ENCODE results near the gene OTUD7B.
"Not testable (repeated sequence)": the region's sequence is repeated elsewhere in the genome, so short reads cannot be mapped to it uniquely, and the experiment has no call there.

OTUD7B gene

DNA sequence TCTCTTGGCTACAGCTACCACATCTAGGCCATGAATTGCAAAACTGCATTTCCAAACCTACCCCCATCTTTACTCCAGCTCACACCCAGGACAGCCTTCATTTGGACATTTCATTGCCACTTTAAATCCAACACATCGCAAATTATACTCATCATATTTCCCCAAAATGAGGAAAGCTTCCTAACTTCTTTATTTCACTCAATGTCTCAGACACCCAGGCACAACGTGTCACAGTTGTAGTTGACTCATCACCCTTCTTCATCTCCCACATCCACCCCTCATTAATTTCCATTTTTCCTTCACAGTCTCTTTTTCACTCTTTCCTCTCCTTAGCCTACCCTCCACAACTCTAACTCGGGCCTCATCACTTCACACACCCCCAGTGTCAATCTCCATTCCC, 6.7 kb downstream of the OTUD7B start:
- no peak for DNase-seq (ENCODE audit: low spot score)

DNA sequence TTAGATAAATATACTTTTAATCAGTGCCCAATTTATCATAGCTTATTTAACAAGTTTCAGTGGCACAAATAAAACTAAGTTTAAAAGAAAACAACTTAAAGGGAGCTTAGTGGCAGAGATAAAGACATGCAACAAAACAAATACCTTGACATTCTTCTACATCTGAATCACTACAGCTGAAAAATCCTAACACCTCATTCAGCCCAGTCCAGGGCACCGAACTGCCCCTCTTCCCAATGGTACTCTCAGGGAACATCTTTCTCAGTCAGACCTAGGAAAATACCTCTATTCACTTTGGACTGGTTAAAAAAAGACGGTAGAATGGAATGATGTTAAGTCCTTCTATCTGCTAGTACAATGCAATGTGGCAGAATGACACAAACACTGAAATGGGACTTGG, 8.3 kb downstream of the OTUD7B start:
- no peak for DNase-seq (ENCODE audit: low spot score)

DNA sequence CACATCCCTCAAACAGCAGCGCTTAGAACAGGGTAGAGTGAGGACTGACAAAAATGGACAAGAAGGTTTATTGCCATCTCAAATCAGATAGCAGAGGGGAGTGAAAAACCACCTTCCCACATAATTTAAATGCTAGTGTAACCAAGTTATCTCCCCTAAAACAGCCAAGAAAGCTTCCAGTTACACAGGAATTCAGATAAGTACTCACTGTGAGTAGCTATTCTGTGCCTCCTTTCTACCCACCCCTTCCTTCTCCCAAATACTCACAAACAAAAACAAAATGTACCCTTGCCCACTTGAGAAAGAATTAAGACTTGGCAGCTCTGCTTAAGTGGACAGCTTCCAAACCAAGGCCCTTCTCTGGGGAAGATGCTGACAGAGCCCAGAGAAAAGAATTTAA, 9.1 kb downstream of the OTUD7B start:
- DNase-seq (ENCODE audit: low spot score): no peak

DNA sequence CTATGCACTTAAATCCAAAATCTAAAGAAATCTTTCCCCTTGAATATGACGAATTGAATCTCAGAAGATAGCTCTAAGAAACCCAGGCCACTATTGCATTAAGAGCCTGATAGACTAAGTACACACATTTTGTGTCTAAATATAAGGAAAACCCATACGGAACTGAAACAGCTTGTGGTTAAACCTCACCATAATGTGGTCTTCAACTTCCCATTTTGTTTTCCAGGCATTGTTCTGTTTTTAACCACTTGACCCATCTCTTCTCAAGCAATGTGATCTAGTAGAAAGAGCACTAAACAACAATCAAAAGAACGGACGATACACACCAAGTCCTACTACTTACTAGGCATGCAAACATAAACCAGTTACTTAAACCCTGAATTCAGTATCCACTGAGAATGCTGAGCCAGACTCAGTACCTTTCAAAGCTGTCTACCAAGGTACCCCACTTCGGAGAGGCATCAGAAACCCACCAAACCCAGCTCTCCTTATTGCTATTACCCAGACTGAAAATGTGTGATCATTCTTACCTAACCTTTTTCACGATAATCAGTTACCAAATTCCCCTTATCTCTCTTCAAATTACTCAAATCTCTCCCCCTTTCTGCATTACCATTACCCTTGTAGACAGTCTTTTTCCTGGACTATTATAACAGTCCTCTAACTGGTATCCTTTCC, 12.8 kb downstream of the OTUD7B start:
- no peak for DNase-seq (ENCODE audit: low spot score)

DNA sequence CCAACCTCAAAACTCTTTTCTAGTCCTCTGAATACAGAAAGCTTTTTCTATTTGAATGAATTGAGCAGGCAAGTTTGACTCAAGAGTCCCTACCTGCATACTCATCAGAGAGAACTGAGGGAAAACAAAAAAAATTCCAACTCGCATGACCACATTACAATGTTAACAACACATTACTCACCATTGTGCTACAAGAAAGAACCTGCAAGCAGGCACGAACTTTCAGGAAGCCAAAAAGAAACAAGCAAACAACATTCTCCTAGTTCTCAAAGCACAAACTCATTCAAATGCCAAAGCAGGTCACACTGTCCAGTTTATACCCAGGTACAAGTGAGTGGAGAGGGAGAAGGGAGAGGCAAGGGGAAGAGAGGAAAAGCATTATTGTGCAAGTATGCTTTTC, 14.6 kb downstream of the OTUD7B start:
- no peak for DNase-seq (ENCODE audit: low spot score)

DNA sequence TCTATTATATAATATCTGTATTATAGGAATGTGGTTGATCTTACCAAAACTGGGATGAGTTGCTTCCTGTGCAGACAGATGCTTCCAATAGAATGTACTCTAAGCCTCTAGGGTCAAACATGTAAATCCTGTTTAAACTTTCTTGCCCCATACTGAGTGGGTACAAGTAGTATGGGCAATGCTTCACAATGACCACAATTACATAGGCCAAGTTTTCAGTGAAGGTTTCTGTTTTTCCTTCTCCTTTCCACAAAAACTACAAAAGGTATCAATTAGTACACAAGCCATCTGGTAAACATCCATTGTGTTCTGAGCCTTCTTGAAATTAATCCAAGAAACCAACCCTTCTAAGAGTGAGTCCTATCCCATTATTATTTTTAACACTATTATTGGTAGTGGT, 16.8 kb downstream of the OTUD7B start:
- no peak for DNase-seq (ENCODE audit: low spot score)

DNA sequence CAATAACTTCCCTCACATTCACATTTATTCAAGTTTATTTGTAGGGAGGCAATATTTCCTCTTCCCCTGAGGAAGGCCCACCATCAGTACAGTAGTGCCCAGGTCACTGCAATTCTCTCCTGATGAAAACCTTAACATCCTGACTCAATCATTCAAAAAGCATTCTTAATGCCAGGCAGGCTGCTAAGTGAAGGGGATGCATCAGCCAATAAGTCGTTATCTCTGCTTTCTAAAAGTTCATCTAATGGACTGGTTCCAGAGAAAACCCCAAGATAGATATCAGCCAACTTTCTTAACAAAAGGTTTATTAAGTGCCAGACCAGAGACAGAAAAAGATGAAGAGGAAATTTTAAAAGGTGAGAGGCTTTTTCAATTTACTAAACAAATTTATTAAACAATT, 17.3 kb downstream of the OTUD7B start:
- DNase-seq (ENCODE audit: low spot score): no peak

DNA sequence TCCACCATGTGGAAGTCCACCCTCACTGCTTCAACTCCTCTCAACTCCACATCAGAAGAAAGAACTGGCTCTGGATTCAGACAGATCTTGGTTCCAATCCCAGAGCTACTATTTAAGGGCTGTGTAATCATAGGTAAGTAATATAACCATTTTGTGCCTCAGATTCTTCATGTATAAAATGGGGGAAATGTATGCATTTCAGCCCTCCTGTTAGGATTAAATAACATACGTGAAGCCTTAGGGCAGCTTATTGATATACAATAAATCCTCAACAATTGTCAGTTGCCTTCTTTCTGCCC, 23.3 kb downstream of the OTUD7B start:
- DNase-seq (ENCODE audit: low spot score): no peak

DNA sequence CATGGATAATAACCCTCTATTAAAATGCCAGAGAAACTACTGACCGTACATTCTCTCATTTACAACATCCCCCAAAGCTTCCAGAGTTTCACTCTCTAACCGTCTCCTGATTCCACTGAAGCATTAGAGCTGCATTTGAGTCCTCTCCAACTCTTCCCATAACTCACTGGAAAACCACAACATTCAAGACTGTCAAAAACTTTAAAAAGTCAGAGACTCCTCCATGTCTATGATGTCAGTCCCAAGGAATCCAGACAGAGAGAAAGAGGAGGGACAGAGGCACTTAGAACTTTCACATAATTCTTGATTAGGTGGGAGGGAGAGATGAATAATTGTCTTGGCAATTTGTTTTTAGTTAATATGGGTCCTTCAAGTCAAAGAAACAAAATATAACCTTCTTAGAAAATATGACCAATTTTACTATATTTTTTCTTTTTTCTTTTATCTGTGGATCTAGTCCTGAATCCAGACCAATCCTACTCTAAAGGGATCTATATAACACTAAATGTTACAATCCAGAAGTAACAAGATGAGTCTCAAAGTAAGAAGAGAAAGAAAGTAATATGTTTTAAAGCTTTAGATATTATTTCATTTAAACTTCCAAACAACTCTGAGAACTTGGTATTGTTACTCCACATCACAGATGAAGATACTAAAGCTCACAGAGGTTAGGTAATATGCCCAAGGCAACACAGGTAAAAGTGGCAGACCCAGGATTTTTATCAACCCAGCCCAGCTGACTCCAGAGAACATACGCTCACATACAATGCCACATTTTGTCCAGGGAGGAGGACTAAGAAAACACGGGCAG, 23.8 kb downstream of the OTUD7B start:
- DNase-seq (ENCODE audit: low spot score): peak; percentile 88

DNA sequence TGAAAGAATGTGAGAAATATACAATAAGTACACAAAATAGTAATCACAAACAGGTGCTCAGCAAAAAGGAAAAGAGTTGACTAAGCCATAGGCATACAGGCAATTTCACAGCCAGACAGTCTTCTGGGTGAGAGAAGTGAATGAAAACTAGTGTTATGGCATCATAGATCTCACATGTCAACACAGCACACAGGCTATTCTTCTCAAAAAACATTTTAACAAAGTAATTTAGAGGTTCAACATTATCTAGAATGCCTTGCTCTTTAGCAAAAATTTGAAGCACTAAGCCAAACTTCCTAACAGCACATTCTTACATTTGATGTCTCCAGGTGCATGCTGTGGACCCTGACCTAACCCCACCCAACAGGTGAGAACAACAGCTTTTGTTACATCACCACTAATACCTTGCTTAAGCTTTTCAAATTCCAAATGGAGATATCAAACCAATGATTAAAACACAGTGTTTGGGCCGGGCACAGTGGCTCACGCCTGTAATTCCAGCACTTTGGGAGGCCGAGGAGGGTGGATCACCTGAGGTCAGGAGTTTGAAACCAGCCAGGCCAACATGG, 30.5 kb downstream of the OTUD7B start:
- DNase-seq (ENCODE audit: low spot score): no peak

DNA sequence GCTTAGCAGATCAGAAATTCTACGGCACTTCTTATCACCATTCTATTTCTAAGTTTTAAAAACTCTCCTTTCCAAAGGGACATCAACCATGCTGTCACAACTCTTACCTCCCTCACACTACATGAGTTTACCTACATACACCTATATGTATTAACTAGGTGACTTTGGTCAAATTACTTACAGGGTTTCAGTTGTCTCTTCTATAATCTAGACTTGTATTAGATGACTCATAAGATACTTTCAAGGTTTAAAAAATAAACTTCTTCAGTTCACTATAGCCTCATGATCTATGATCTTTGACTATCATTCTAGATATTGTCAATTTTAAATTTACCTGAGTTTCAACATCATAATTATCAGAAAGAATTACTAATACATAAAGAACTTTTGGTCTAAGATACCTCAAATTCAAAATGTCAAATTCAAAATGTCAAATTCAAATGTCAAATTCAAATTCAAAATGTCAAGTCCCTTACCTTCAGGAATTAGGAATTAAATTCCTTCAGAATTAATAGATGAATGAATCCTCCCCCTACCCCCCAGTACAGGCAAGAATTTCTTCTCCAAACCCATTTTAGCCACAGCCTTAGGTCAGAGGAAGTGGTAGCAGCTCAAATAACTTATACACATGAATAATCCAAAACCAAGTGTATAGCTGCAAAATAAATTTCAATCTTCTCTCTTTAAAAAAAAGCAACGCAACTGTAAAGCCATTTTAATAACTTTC, 31.1 kb downstream of the OTUD7B start:
- DNase-seq (ENCODE audit: low spot score): no peak

DNA sequence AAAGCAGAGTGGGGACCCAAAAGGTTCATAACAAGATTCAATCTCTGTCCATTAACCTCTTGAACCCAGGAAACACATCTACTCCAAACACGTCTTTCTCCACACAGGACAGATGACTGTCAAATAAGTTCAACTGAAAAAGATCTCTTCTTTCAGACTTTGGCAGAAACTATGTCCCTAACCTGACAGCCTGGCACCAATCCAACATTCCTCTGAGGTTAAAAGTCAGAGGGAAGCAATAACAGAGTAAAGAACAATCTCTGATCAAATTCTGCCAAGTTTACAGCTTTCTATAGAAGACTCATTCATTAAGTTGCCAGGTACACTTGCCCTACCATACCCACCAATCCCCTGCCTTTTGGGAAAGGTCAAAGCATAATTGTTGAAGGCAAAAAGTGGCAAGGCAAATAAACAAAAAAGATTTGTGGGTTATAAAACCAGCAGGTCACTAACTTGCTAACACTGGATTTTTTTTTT, 31.9 kb downstream of the OTUD7B start:
- no peak for DNase-seq (ENCODE audit: low spot score)

DNA sequence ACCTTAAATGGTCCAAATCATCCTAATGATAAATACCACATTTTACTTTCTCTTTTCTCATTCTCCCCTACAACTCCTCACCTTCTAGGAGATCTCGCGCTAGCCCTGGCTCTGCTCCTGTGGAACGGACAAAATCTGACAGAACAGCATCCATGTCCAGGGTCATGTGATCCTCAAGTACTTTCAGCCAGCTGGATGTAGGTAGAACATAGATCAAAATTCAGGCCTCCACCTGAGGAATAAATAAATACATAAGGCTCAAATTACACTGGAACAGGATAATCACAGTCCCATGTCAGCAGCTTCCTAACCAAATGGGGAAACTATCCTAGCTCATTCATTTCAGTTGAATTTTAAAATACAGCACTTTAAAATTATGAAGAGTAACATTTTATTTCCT, 33.2 kb downstream of the OTUD7B start:
- no peak for DNase-seq (ENCODE audit: low spot score)

DNA sequence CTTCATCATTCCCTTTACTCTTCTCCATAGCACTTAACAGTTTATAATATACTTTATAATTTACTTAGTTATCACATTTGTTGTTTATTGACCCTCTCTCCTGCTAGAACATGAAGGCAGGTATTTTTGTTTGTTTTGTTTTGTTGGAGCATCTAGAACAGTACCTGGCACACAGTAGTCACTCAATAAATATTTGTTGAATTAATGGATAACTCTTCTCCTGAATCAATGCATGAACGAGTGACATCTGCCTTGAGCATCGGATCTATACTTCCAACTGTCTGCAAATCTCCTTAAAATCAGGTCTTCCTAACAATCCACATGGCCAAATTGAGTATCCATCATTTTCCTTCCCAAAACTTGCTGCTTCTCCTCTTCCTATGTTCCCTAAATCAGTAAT, 38.0 kb downstream of the OTUD7B start:
- no peak for DNase-seq (ENCODE audit: low spot score)

DNA sequence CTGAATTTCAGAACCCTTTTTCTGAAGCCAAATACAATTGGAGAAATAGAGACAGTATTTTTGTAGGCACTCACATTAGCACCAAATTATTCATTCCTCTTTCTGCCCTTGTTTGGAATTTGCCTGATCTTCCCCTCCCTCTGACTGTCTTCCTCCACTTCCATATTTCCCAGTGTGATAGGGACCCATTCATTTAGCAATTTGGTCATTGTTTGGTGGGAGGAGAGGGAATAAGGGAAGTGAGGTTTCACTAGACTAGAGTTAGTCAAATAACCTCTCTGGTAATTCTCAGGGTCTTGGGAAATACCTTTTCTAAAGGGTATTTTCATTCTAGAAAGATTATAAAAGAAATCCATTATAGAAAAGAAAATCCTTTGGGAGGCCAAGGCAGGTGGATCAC, 42.9 kb downstream of the OTUD7B start:
- no peak for DNase-seq (ENCODE audit: low spot score)

DNA sequence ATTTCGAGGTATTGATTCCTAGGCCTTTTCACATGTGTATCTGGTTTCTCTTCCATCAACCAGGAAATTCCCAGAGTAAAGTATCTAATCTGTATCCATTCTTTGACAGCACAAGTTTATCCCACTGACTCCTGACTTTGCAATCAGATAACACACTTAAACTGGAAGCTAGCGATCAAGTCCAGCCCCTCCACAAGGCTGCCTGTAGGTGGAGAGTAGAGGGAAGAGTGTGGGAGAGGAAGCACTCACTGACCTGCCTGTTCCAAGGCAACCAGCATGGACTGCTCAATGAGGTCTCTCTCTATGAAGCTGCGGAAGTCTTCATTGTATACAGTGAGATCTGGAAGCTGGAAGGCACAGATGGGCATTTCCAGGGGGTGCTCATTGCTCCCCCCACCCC, 43.5 kb downstream of the OTUD7B start:
- no peak for DNase-seq (ENCODE audit: low spot score)

DNA sequence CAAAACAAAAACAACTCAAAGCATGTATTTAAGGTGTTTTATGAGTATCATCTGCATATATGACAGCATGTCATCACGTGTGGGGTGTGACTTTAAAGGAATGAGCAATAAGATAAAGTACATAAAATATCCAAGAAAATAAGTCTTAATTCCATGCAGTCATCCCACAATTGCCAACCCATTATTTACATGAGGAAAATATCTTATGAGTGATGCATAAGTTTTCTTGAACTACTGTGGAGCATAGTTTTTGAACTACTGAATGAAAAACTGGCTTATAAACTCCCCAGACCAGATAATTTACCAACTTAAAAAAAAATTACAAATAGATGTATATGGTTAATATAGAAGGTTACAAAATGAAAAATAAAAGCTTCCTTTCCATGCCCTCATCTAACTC, 44.1 kb downstream of the OTUD7B start:
- DNase-seq (ENCODE audit: low spot score): no peak

DNA sequence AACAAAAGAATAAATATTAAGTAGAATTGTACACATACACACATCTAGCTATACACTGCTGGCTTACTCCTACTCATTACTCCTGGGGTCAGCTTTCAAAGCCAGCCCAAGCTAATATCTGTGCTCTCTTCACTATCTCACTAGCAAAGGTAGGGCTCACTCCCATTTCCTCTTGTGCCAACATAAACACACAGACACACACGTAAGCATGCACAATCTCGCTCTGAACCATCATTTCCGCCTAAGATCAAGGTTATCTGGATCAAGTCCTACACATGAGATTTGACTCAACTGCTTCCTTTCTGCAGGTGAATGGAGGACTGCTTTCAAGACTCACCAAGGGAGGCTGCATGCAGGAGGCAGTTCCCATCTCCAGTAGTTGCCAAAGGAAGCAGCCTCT, 45.1 kb downstream of the OTUD7B start:
- DNase-seq (ENCODE audit: low spot score): no peak

DNA sequence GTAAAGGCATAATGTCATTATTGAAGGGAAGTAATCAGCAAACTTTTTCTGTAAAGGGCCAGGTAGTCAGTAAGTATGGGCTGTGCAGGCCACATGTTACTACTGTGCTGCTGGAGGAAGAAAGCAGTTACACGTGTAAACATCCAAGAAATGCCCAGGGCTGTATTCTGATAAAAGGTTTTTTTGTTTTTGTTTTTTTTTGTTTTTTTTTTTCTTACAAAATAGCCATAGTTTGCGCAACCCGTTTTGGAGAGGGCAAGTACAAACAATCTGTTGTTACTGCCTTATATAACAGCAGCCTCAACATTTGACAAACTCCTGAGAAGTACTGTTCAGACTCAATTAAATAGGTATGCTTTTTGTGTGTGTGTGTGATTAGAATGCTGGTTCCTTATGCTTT, 47.2 kb downstream of the OTUD7B start:
- no peak for DNase-seq (ENCODE audit: low spot score)

DNA sequence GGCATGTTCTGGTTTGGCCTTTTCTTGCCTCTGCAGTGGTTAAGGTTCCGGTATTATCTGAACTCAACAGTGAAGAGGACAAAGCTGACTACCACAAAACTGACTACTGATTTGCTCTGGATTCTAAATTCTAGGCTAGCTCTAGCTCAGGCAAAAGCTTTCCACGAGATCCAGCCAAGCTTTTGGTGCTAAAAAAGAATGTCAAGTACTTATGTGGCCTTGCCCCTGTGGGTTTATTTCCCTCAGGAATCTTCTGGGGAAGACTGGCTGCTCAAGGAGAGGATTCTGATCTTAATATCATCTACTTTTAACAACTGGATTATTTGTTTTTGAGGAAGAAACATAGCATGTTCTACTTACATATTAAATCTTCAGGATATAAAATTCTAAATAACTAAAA, 47.8 kb downstream of the OTUD7B start:
- no peak for DNase-seq (ENCODE audit: low spot score)

DNA sequence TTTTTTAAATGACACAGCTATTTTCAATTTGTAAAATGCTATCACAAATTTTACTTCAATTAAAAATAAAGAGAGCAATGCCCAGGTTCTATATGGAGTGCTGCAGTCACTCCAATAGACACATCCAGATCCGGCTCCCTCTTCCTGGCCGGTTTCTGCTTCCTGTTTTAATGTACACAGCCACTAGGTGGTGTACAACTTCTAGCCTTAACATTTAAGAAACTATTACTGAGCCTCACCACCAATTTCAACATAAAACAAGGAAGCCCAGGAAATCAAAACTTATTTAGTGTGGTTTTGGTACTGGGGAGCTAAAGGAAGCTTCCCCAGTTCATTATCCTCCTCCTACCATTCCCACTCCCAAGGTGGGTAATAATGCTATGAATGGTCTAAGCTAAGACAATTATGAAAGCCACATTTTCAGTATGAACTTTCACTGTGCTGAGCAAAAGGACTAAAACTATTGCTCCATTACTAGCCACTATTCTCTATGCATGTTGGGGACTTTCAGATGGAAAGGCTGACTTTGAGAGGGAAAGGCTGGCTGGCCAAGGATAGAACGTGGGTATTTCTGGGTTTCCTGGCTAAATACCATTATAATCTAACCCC, 48.4 kb downstream of the OTUD7B start:
- DNase-seq (ENCODE audit: low spot score): peak; percentile 76

DNA sequence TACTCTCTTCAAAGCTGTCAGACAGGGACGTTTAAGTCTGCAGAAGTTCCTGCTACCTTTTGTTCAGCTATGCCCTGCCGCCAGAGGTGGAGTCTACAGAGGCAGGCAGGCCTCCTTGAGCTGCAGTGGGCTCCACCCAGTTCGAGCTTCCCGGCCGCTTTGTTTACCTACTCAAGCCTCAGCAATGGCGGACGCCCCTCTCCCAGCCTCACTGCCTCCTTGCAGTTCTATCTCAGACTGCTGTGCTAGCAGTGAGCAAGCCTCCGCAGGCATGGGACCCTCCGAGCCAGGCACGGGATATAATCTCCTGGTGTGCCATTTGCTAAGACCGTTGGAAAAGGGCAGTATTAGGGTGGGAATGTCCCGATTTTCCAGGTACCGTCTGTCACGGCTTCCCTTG, 53.0 kb downstream of the OTUD7B start:
- not testable (repeated sequence) for DNase-seq (ENCODE audit: low spot score)

DNA sequence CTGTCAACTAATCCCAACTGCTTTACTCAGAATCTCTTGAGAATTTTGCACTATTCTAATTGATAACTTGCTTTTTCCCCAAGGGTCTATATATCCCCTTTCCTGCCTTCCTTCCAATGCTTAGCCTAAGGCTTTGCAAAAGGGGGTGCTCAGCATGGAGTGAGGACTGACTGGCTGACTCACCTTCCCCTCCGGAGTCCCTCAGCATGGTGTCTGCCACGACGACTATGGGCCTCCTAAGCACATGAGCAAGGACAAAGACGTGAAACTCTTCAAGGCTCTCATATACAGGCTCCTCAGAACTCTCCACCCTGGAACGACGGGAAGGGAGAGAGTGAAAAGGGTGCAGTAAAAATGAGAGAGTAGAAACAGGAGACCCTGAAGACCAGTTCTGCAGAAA, 60.6 kb downstream of the OTUD7B start:
- no peak for DNase-seq (ENCODE audit: low spot score)

Measured in GM03348 (cell line).